Measurements from ENCODE around the gene MIPOL1. TPM values are rescaled to one million over a fixed set of nuclear protein-coding genes. Genes with fewer than 3 reads are reported as not detected.
"Not testable (repeated sequence)": the region's sequence is repeated elsewhere in the genome, so short reads cannot be mapped to it uniquely, and the experiment has no call there.

Gene MIPOL1
- total RNA-seq, 3 donors from 2014 or later: 12.2 to 48.8 (median 36.1) TPM

DNA sequence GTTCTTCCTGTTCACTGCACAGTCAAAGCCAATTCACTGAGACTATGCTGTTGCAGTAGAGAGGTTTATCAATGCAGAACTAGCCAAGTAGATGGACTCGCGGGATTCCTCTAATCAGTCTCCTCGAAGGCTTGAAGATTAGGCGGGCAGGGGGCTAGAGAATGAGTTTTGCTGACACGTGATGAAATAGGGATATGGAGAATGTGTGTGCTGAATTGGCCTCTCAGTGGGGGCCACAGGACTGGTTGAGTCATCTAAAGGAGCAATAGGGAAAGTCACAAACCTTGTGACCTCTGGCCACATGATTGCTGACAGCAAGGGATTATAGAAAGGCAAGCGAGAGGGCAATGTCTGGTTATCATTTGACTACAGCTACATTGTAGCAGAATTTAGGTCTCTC is 12.7 kb downstream of the MIPOL1 start:
- TF ChIP-seq POLR2AphosphoS5 (IDR thresholded peaks at IDR 0.05): no peak
- TF ChIP-seq POLR2A (IDR thresholded peaks at IDR 0.05): no peak
- TF ChIP-seq, protein P1, sequence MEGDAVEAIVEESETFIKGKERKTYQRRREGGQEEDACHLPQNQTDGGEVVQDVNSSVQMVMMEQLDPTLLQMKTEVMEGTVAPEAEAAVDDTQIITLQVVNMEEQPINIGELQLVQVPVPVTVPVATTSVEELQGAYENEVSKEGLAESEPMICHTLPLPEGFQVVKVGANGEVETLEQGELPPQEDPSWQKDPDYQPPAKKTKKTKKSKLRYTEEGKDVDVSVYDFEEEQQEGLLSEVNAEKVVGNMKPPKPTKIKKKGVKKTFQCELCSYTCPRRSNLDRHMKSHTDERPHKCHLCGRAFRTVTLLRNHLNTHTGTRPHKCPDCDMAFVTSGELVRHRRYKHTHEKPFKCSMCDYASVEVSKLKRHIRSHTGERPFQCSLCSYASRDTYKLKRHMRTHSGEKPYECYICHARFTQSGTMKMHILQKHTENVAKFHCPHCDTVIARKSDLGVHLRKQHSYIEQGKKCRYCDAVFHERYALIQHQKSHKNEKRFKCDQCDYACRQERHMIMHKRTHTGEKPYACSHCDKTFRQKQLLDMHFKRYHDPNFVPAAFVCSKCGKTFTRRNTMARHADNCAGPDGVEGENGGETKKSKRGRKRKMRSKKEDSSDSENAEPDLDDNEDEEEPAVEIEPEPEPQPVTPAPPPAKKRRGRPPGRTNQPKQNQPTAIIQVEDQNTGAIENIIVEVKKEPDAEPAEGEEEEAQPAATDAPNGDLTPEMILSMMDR (IDR thresholded peaks at IDR 0.05): no peak
- no peaks in the 10 kb centered on the region for H3K36me3 ChIP-seq
- H3K4me3 ChIP-seq: no peak overlapping the region
- peaks cover 15 to 19% of the 10 kb centered on the region in 2 donors for H3K9me3 ChIP-seq
- H3K4me1 ChIP-seq: no peaks in the 10 kb centered on the region
- no peaks in the 10 kb centered on the region for H3K27me3 ChIP-seq
- no peak for DNase-seq (ENCODE audit: low spot score in 2 of 2)
- intact Hi-C loops (cut with DNase I; ENCODE audit: low total_unique reads): no loop called here
- no peak overlapping the region for H3K27ac ChIP-seq

DNA sequence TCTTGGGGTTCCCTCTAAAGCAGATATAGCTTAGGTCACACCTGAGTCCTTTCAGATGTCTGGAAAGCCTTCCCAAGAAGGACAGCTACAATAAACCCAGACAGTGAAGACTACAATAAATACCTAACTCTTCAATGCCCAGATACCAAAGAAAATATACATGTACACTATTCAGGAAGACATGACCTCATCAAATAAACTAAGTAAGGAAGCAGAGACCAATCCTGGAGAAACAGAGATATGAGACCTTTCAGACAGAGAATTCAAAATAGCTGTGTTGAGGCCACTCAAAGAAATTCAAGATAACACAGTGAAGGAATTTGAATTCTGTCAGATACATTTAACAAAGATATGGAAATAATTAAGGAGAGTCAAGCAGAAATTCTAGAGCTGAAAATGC is 15.3 kb downstream of the MIPOL1 start:
- Histone ChIP-seq H3K27me3 (no peaks in the 10 kb centered on the region), H3K4me1 (no peaks in the 10 kb centered on the region), H3K27ac (no peak overlapping the region), H3K36me3 (no peaks in the 10 kb centered on the region), H3K9me3 (no peaks in the 10 kb centered on the region), H3K4me3 (no peak overlapping the region)
- DNase-seq (ENCODE audit: low spot score in 2 of 2): no peak
- intact Hi-C loops (cut with DNase I; ENCODE audit: low total_unique reads): no loop called here
- TF ChIP-seq POLR2A (IDR thresholded peaks at IDR 0.05) (no peak), POLR2AphosphoS5 (IDR thresholded peaks at IDR 0.05) (no peak)
- TF ChIP-seq, protein P1 (IDR thresholded peaks at IDR 0.05): no peak

DNA sequence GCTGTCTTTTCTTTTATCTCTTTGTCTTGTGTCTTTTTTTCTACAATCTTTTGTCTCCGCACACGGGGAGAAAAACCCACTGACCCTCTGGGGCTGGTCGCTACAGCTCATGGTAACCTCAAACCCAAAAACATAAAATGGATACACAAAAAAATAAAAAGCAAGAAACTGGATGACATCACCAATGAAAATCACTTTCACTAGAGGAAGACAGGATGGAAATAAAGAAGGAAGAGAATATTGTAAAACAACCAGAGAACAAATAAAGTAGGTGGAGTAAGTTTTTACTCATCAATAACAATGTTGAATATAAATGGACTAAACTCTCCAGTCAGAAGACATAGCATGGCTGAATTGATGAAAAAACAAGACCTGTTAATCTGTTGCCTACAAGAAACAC is 17.6 kb downstream of the MIPOL1 start:
- DNase-seq (ENCODE audit: low spot score in 2 of 2): no peak
- TF ChIP-seq POLR2A (IDR thresholded peaks at IDR 0.05) (no peak), POLR2AphosphoS5 (IDR thresholded peaks at IDR 0.05) (no peak)
- TF ChIP-seq, protein P1 (IDR thresholded peaks at IDR 0.05): no peak
- Histone ChIP-seq H3K27ac (no peak overlapping the region), H3K4me3 (no peak overlapping the region), H3K27me3 (no peaks in the 10 kb centered on the region), H3K4me1 (no peaks in the 10 kb centered on the region), H3K36me3 (no peaks in the 10 kb centered on the region), H3K9me3 (no peaks in the 10 kb centered on the region)
- intact Hi-C loops (cut with DNase I; ENCODE audit: low total_unique reads): no loop called here

DNA sequence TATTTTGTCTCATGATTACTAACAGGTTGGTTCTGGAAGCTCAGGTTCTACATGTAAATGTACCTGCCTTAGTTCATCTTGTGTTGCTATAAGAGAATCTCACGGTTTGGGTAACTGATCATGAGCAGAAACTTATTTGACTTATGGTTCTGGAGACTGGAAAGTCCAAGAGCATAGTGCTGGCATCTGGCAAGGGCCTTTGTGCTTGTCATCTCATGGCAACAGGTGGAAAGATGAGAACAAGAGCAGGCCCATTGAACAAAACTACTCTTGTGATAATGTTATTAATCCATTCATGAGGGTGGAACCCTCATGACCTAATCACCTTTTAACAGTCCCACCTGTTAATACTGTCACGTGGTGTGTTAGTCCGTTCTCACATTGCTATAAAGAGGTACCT is 23.3 kb downstream of the MIPOL1 start:
- H3K27me3 ChIP-seq: no peaks in the 10 kb centered on the region
- no peak for TF ChIP-seq POLR2AphosphoS5 (IDR thresholded peaks at IDR 0.05)
- TF ChIP-seq POLR2A (IDR thresholded peaks at IDR 0.05): no peak
- TF ChIP-seq, protein P1 (IDR thresholded peaks at IDR 0.05): no peak
- no peak for DNase-seq (ENCODE audit: low spot score in 2 of 2)
- no peak overlapping the region for H3K27ac ChIP-seq
- H3K4me3 ChIP-seq: no peak overlapping the region
- no peaks in the 10 kb centered on the region for H3K4me1 ChIP-seq
- H3K36me3 ChIP-seq: no peaks in the 10 kb centered on the region
- intact Hi-C loops (cut with DNase I; ENCODE audit: low total_unique reads): no loop called here
- peaks cover 11% of the 10 kb centered on the region in 2 donors for H3K9me3 ChIP-seq

DNA sequence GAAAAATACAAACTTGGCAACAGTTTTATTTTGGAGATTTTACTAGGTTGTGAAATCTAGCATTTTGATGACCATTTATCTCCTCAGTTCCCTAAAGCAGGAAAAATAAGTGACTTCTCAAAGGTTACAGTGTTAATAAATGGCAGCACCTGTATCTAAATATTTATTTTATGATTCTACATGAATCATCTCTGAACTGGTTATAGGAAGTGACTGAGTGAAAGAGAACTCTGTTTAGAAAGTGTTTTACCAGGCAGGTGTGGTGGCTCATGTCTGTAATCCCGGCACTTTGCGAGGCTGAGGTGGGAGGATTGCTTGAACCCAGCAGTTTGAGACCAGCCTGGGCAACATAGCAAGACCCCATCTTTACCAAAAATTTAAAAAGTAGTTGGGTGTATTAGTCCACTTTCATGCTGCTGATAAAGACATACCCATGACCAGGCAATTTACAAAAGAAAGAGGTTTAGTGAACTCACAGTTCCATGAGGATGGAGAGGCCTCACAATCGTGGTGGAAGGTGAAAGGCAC is 26.3 kb downstream of the MIPOL1 start:
- Histone ChIP-seq H3K27me3 (no peaks in the 10 kb centered on the region), H3K27ac (no peak overlapping the region), H3K4me1 (no peaks in the 10 kb centered on the region), H3K4me3 (no peak overlapping the region), H3K36me3 (no peaks in the 10 kb centered on the region), H3K9me3 (peaks cover 11% of the 10 kb centered on the region in 2 donors)
- intact Hi-C loops (cut with DNase I; ENCODE audit: low total_unique reads): no loop called here
- no peak for DNase-seq (ENCODE audit: low spot score in 2 of 2)
- TF ChIP-seq POLR2A (IDR thresholded peaks at IDR 0.05): no peak
- TF ChIP-seq POLR2AphosphoS5 (IDR thresholded peaks at IDR 0.05): no peak
- TF ChIP-seq, protein P1 (IDR thresholded peaks at IDR 0.05): no peak

DNA sequence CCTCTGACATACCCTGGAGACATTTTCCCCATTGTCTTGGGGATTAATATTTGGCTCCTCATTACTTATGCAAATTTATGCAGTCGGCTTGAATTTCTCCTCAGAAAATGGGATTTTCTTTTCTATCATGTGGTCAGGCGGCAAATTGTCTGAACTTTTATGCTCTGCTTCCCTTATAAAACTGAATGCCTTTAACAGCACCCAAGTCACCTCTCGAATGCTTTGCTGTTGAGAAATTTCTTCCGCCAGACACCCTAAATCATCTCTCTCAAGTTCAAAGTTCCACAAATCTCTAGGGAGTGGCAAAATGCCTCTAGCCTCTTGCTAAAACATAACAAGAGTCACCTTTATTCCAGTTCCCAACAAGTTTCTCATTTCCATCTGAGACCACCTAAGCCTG is 27.9 kb downstream of the MIPOL1 start:
- H3K4me3 ChIP-seq; DNase-seq (ENCODE audit: low spot score in 2 of 2); H3K27ac ChIP-seq; H3K36me3 ChIP-seq; intact Hi-C loops (cut with DNase I; ENCODE audit: low total_unique reads); H3K4me1 ChIP-seq; H3K27me3 ChIP-seq: not testable (repeated sequence)
- peaks cover 11% of the 10 kb centered on the region in 2 donors for H3K9me3 ChIP-seq

All from breast epithelium (tissue), 4 donors.